GM18519 (cell line): ENCODE results near the gene TMEM179B.
A peak's percentile ranks its signal among the peaks of the same experiment; 100 is the strongest.
"Not testable (repeated sequence)": the region's sequence is repeated elsewhere in the genome, so short reads cannot be mapped to it uniquely, and the experiment has no call there.

Experiments used
- ATAC-seq: cut with Tn5 transposase; IDR thresholded peaks from one replicate; pipeline ENCODE4 v1.9.1; 2021; ENCODE audit warnings: mild to moderate bottlenecking, moderate library complexity; ENCODE audit not compliant: unreplicated experiment, low FRiP score

Gene TMEM179B, protein sequence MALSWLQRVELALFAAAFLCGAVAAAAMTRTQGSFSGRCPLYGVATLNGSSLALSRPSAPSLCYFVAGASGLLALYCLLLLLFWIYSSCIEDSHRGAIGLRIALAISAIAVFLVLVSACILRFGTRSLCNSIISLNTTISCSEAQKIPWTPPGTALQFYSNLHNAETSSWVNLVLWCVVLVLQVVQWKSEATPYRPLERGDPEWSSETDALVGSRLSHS

DNA sequence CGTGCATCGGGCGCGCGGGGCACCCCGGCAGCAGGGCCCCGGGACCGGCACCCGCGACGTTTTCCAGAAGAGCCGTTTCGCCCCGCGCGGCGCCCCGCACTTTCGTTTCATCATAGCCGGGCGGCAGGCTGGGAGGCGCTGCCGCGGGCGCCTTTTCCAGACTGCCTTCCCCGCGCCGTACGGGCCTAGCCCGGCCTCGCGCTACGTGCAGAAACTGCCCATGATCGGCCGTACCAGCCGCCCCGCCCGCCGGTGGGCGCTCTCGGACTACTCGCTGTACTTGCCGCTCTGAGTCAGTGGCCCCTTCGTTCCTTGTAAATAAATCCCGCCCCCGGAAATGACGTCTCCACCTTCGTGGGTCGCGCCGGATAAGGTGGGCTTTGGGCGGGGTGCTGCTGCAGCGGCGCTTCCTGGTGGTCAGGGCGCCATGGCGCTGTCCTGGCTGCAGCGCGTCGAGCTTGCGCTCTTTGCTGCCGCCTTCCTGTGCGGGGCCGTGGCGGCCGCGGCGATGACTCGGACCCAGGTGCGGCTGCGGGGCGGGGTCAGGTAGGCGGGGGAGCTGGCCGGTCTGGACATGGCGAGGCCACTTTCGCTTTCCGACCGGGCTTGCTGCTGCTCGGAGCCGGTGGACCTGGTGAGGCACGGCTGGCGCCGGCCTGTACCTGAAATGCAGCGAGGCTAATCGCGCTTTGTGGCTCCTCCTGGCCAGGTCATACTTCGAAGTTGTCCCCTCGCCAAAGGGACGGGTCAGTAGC lies at the start of gene TMEM179B:
TSS of gene TMEM179B (plus strand) at position 398 of the 755 bp plus-strand sequence. CDS start at position 428, 30 bp downstream.
- ATAC-seq: peak; percentile 39

DNA sequence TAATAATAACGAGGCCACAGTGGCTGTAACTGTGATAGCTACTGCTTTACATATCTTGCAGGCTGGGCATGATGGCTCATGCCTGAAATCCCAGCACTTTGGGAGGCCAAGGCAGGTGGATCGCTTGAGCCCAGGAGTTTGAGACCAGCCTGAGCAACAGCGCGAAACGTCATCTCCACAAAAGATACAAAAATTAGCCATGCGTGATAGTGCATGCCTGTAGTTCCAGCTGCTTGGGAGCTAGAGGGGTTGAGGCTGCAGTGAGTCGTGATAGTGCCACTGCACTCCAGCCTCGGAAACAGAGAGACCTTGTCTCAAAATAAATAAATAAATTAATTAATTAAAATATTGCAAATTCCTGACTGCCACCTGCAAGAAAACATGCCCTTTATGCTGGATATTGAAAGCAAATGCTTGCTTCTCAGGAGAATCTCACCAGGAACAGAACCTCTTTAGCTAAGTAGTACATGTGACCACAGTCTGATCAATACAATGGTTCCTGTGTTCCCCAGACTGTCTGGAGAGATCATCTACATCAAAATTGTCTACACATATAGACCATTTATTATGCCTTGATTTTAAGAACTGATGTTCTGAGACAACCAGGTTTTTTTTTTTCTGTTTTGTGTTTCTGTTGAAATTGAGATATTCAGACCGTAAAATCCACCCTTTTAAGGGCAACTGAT lies 39.6 kb upstream of the TMEM179B start:
- no peak for ATAC-seq

DNA sequence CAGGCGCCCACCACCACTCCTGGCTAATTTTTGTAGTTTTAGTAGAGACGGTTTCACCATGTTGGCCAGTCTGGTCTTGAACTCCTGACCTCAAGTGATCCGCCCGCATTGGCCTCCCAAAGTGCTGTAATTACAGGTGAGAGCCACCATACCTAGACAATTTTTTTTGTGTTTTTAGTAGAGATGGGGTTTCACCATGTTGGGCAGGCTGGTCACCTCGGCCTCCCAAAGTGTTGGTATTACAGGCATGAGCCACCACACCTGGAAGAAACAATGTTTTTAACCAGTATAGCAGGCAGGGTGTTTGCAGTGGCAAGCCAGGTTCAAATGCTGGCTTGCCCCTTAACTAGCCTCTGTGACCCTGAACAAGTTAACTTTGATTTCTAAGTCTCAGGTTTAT lies 37.3 kb upstream of the TMEM179B start:
- ATAC-seq: not testable (repeated sequence)

GRCh38 chr11:62752177-62752785 lies 34.9 kb upstream of the TMEM179B start:
- ATAC-seq: no peak

- ATAC-seq: no peak
Measured at GRCh38 chr11:62752994-62753735, 34.0 kb upstream of the TMEM179B start.

DNA sequence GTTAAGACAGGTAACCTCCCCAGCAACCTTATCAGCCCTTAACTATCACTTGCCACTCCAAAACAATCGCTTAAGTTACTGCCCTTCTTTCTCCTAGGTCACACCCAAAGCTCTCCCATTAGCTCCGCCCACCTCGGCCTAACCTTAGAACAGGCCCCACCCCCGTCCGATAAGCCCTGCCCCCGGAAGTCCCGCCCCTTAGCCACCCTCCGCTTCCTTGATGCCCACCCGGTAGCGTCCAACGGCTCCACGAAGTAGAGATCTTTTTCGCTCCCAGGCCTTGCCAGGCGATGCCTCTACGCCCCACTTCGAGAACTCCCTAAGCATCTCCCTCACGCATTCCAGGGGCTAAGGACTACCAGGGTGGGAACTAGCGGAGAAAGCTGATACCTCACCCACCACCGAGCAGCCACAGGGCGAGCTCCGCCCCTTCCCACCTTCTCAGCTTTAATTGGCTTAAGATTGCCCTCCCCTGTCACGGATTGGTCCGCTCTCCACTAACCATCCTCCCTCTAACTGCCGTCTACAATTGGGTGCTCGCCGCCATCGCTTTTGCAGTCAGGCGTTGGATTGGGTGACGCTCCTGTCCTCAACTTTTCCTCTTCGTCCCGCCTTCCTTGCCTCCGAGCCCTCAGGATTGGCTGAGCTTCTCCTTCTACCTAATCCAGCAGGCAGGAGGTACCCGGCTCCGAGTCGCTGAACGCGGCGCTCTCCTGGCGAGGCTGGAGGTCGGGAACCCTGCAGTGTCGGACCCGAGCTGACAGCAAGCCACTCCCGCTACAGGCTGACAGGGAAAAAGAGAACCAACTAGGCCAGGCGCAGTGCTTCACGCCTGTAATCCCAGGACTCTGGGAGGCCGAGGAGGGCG lies 33.2 kb upstream of the TMEM179B start, which contains the start of gene ZBTB3:
TSS of gene ZBTB3 (minus strand) at position 425 of the 868 bp plus-strand sequence. CDS start 496 bp downstream, outside the sequence.
- ATAC-seq: peak; percentile 87

GRCh38 chr11:62755086-62755615 lies 32.1 kb upstream of the TMEM179B start:
- no peak for ATAC-seq

DNA sequence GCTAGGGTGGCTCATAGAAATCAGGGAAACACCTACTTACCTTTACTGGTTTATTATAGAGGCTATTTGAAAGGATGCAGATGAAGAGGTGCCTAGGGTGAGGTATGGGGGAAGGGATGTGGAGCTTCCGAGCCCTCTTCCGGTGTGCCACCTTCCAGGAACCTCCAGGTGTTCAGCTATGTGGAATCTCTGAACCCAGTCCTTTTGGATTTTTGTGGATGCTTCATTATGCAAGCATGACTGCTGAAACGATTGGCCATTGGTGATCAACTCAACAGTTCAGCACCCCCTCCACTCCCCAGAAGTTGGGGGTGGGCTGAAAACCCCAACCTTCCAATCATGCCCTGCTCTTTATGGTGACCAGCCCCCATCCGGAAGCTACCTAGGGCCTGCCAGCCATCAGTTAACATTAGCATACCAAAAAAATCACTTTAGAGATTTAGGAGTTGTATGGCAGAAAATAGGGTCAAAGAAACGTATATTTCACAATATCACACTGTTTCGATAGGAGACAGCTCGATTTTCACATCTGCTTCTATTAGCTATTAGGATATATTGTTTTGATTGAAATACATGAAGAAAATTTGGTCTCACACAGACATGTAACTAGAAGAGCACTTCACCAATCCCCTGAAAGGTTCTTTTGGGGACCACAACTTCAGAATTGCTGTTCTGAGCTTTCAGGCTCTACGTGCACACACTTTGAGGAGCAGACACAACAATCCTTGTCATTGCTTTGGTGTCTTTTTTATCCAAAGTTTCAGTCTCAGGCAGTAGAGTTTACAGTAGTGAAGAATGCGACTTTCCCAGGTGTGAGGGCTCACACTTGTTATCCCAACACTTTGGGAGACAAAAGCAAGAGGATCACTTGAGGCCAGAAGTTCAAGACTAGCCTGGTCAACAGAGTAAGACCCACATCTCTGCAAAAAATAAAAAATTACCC lies 29.1 kb upstream of the TMEM179B start:
- ATAC-seq: no peak

- not testable (repeated sequence) for ATAC-seq
Measured at GRCh38 chr11:62760867-62761227, 26.4 kb upstream of the TMEM179B start.

GRCh38 chr11:62770778-62771143 lies 16.4 kb upstream of the TMEM179B start:
- no peak for ATAC-seq

GRCh38 chr11:62771144-62772021 lies 15.8 kb upstream of the TMEM179B start, which contains the start of gene TAF6L:
Gene TAF6L (plus strand): TSS chr11:62771396. CDS start chr11:62775784, 4,388 bp downstream.
- ATAC-seq: peak; percentile 57

GRCh38 chr11:62774407-62774806 lies 12.8 kb upstream of the TMEM179B start:
- no peak for ATAC-seq

- no peak for ATAC-seq
Measured at GRCh38 chr11:62775646-62776045, 11.6 kb upstream of the TMEM179B start.

DNA sequence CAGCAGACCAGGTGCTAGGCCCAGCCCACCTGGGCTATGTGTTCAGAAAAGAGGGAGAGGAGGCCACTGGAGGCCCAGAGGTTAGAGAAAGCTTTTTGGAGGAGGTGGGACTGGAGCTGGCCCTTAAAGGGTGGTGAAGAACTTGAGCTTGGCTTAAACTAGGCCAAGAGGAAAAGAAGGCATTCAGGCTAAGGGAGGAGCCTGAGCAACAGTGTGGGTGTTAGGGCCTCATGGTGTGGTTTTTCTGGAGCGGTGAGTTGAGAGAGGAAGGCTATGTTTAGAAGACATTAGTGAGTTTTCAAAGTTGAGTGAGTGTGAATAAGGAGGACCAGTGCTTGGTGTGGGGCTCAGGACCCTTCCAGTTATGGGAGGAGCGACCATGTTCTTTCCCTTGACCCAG lies 9.8 kb upstream of the TMEM179B start:
- no peak for ATAC-seq

GRCh38 chr11:62778441-62778840 lies 8.8 kb upstream of the TMEM179B start:
- ATAC-seq: no peak

DNA sequence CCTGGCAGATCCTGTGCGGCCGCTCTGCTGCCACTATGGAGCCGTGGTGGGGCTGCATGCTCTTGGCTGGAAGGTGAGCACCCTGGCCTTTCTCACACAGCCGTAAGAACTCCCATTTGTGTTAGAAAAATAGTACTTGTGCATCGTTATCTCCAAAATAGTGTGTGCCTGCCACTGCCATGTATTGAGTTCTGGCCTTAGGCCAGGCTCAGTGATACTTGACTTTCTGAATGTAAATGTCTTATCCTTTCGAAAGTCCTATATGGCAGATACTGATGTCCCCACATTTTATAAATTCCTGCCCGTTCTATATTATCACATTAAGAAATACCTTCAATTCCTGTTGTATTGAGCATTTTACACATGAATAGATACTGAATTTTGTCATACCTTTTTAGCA lies 4.4 kb upstream of the TMEM179B start:
- no peak for ATAC-seq
